Fibroblast of gingiva (primary cell): ENCODE measurements around the gene NOTCH4.

ENCODE experiments used
- DNase-seq: peaks from one replicate; pipeline ENCODE4 v3.0.0-alpha.2; 2011; ENCODE audit warnings: low read depth

Gene NOTCH4

DNA sequence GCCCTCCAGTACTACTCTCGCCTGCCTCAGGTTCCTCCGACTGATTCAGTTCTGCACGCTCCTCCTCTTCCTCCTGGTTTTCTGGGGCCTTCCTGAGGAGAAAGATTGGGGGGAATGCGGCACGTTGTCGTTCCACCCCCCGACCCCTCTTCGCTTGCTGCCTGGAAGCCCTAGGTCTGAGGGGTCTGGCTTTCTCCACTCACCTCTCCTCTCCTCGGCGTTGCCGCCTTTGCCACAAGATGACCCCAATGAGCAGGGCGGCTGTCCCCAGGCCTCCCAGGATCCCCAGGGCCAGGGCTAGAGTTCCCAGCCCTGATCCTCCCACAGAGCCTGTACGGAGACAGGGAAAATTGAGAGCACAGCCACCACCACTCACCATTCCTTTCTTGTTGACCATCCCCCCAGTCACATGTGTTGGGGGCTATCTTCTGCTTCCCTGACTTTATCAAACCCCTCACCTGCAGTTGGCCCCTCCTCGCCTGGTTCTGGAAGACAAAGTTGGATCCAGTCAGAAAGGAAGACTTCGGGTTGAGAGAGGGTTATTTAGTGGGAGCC lies 42.6 kb downstream of the NOTCH4 start:
- DNase-seq: no peak

DNA sequence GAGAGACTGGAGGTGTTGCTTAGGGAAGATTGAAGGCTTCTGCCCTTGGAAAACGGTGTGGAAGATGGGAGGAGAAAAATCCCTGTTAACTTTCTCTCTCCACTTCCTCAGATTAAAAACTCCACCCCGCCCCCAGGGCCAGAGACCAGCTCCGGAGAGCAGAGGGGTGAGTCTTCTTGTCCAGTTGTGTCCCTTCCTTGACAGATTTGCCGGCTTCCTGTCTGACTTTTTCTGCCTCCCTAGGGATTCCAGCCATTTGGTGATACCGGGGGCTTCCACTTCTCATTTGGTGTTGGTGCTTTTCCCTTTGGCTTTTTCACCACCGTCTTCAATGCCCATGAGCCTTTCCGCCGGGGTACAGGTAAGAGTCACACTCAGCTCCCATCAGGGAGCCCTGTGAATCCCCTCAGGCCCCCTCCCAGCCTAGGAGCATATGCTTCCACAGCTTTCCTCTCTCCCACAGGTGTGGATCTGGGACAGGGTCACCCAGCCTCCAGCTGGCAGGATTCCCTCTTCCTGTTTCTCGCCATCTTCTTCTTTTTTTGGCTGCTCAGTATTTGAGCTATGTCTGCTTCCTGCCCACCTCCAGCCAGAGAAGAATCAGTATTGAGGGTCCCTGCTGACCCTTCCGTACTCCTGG lies 44.0 kb downstream of the NOTCH4 start:
- DNase-seq: no peak

DNA sequence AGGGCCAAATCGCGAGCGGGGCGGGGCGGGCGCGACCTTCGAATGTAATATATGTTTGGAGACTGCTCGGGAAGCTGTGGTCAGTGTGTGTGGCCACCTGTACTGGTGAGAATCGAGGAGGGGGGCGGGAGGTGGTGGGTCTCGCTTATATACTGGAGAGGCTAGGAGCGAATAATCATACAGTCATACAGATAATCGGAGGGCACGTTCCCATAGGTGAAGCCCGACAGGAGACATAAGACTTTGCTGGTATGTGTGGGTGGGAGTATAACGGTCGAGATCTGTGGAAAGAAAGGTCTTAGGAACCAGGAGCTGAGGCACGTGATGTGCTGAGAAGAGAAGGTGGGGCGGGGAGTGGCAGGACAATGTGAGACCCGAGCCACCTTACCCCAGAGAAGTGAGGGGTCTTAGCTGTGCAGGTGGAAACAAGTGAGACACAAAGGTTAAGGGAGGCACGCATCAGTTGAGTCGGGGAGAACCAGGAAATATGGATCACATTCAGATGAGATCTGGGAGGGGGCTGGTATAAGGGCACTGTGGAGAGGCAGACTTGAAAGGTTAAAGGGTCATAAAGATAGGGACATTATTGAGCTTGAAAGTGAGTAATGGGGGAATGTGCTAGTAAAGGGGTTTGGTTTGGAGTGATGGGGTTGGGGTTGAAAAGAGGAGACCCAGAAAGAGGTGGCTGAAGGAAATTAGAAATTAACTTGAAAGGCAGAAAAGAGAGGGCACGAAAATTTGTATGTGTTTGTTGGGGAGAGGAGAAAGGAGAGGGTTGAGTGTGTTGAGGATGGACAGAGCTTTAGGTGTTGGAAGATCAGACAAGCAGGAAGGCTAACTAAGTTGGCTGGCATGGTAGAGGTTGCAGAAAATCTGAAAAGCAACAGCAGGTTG lies 45.1 kb downstream of the NOTCH4 start:
- no peak for DNase-seq

DNA sequence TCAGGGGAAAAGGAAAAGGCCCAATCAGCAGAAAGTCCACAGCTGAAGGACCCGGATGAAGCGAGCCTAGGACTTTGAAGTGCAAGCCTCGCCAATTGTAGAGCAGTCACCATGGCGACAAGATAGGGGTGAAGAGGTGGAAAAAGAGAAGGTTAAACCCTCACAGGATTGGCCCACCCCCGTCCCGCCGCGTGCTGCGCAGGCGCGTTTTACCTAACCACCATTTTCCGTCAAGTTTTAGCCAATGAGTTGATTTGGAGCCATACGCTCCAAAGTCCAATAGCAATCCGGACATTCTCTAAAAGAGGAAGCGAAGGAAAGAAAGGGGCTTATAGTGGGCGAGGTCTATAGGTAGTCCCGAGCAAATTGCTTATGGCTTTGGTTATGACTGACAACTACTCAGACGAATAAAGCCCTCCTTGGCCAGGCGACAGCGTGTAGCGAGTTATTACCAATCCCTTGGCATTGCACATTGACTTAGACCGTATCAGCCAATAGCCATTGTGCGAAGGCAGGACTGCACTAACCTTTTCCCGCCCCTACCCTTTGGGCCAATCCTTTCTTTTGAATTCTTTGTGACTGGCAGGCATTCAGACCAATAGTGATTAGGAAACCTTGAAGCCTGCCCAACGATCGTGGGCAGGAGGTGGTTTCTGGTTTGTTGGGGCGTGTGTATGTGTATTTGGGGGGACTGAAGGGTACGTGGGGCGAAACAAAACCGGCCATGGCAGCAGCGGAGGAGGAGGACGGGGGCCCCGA lies 45.9 kb downstream of the NOTCH4 start, which contains the start of gene RNF5:
Gene RNF5 (plus strand): TSS at position 618 of the 759 bp plus-strand sequence. CDS start 107 bp downstream, at position 725.
- DNase-seq: peak; percentile 100

DNA sequence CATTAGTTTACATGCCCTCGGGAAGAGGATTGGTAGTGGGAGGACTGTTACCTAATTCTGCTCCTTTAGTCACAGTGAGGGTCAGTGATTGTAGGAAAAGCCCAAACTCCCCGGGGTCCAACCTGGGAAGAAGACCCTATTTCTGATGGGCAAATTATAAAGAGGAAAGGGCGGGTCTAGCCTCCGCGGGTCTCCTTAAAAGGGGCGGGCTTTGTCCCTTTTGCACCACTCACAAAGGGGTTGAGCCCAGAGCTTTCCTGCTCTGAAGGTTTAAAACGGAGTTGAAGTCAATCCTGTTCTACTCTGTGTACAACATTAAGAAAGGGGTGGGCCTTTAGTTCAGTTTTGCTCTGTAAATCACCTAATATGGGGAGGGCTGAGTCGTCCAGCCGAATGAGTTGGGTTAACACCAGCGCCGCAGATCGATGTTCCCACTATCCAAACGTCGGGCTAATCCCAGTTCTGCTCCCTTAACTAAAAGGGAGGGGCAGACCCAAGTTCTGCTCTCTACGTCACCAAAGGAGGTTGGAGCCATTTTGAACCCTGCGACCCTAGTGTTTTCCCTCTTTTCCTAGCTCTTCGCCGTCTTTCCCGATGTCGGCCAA lies 46.6 kb downstream of the NOTCH4 start:
- no peak for DNase-seq

DNA sequence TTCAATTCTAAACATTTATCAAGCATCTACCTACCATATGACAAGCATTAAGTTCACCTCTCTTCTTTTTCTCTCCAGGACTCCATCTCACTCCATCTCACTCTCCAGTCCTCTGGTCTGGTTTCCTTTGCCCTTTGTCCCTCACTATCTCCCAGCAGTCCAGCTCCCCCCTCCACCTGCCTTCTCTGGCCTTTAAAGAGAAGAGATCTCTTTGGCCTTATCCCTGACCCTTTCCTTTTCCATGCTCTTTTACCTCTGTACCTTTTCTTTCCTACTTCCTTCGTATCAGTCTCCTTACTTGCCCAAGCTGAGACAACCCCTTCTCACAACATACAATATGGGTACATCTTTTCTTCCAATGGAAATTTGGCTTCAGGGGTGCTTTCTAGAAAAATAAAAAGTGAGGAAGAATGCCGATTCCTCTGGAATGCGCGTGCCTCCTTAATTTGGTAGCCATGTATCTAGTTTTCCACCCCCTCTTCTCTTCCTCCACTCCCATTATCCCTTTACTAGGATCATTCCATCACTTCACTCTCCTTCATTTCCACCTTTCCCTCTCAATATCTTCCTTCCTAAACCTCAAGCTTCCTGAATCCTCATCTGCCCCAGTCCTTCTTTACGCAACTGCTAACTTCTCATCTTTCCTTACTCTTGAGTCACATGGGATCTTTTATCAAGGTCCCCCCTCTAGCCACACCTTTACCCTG lies 47.2 kb downstream of the NOTCH4 start:
- DNase-seq: peak; percentile 74

DNA sequence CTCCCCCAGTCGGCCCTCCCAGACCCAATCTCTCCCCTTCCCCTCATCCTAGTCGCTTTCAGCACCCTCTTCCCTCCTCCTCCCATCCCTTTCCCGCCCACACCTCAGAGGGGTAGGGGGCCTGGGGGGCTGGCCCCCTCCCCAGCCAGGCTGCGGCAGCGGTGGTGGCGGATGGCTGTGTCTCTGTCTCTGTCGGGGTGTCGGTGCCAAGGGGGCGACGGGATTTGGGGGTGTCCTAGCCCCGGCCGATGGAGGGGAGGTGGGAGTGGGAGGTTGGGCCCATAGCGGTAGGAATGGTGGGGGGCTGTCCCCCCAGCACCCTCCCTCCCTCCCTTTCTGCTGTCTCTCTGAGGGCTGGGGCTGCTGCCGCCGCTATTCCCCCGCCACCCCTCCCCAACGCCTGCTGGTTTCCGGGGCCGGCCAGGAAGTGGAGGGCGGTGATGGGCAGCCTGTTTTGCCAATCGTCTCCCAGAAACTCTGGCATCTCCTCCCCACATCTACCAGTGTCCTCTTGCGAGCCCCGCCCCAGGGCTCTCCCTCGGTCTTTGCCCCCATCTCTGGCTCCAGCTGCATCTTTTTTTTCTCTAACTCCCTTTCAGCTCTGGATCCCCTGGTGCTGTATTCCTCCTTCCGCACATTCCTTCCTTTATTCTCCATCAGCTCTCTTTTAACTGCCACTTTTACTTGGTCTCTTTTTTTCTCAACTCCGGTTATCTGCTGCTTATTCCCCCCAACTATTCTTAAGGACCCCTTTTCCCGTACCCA lies 48.0 kb downstream of the NOTCH4 start, which contains the start of gene AGPAT1:
Gene AGPAT1 (minus strand): TSS at position 374 of the 765 bp plus-strand sequence. CDS start 4,588 bp downstream, outside the sequence.
- DNase-seq: peak; percentile 98

DNA sequence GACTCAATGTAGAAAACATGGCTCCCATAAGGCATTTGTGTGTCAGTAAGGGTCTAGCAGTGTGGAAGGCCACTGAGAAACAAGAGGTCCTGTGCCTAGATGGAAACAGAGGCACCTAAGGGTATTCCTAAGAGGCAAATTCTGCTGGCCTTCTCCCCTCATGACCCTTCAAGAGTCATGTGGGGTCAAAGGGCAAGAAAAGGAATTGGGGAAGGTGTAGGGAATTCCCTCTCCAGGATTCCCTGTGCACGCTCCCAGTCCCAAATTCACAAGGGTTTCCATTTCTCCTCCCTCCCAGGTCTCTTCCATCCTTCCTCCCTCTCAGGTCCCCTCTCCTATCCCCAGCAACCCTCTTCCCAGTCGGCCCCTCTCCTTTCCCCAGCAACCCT lies 48.6 kb downstream of the NOTCH4 start:
- DNase-seq: no peak

DNA sequence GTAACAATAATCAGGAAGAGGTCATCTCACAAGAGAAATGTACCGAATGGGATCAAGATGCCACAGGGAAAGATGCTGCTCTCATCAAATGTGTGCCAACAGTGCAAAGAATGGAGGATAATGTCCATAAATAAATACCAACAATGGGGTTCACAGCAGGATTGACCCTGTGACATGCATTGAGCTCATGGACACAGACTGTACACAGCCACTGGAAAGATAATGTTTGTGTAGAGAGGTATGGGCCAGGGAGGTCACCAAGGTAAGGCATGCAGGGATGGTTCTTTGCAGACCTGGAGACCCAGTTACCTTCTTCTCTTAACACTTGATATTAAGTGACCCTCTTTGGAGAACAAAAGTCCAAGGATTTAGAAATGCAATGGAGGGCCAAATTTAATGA lies 49.5 kb downstream of the NOTCH4 start:
- DNase-seq: no peak

DNA sequence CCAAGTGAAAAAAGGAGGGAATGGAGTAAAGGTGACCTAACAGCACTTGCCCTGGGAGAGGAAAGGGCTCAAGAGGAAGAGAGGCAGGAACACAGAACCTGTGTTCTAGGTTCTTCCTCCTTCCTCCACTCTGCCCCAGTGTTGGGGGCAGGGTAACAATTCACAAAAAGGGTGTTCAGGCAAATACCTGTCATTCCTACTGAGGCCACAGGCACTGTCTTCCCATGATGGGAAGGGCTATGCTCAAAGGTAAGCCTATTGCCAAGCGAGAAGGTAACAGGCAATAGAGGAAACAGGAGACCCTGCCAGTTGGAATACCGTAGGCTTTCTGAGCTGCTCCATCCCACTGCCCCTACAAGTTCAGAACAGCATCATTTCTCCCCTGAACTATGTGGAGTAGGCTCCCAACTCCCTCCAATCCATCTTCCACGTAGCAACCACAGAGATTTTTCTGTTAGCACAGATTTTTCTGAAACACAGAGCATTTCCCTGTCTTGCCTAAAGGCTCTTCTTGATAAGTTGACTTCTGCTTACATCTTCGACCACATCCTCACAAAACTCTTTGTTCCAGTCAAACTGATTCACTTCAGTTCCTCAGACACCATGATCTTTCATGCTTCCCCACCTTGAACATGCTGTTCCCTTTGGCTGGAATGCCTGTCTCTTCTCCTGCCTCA lies 50.7 kb downstream of the NOTCH4 start:
- DNase-seq: no peak

DNA sequence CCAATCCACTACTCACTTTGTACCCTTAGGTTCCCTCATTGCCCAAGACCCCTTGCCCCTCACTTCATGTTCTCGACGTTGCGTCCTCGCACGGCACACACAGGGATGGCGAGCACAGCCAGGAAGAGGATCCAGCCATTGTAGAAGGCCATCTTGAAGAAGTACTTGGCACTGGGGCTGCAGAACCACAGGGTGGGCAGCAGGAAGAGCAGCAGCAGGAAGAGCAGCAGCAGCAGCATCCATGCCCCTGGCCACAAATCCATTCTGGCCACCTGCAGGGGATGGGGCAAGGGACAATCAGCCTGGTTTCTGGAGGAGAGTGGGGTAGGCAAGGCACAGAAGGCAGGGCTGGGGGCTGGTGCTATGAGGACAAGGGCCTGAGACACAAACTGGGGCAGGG lies 52.6 kb downstream of the NOTCH4 start:
- DNase-seq: no peak

DNA sequence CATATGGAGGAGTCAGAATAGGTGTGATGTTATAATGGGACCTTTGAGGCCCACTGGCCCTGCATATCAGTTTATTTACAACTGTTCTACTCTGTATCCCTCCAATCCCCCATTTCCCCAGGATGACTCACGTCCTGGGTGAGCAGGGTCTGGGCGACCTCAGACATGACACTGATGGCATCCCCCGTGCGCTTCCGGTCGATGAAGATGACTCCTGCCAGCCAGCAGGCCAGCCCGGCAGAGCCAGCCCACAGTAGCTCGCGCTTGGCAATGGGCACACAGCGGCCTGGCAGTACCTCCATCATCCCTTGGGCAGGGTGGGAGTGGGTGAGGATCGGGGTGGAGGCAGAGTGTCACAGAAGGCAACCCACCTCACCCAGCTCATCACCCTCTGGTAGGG lies 53.6 kb downstream of the NOTCH4 start:
- no peak for DNase-seq

DNA sequence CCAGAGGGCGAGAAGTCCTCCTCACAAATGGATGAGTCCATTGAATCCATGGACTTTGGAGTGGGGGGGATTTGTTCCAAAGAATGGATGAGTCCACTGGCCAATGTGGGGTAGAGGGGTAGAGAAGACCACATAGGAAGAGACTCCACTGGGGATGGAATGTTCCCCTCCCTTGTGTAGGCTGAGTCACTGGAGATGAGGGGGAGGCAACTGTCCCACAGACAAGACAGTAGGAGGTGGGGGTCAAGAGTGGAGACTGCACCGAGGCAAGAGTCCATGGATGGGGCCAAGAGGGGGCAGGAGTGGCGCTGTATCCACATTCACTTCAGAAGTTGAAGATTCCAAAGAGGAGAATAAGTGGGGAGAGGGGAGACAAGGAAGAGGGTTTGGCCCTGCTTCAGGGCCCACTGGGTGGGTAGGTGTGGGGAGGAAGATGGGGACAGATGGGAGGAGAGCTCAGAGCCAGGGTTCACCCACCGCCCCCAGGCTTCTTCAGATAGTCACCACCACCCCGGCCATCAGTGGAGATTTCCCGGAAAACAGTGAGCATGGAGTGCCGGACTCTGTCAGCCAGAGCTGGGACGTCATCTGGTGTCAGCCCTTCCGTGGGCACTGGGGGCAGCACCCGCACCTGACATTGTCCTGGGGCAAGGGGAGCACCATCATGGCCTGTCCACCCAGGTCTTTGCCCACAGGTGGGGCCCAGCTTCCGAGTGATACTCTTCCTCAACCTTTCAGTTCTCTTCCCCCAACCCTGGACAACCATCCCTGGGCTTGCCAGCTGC lies 54.9 kb downstream of the NOTCH4 start:
- no peak for DNase-seq

DNA sequence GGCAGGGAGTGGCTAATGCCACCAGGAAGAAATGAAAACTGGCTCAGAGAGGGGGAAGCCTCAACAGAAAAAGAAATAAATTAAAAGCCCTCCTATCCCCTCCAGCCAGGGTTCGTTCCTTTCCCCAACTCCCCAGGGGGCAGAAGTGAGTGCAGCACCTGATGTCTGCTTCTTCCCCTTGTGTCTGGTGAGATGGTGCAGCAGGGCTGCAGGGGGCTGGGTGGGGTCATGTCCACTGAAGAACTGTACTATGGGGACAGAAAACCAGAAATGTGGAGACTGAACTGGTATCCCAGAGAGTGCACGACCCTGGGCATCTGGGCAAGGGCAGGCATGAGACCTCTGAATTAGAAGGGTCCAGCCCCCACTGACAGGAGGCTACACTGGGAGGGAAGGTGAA lies 55.5 kb downstream of the NOTCH4 start:
- no peak for DNase-seq

DNA sequence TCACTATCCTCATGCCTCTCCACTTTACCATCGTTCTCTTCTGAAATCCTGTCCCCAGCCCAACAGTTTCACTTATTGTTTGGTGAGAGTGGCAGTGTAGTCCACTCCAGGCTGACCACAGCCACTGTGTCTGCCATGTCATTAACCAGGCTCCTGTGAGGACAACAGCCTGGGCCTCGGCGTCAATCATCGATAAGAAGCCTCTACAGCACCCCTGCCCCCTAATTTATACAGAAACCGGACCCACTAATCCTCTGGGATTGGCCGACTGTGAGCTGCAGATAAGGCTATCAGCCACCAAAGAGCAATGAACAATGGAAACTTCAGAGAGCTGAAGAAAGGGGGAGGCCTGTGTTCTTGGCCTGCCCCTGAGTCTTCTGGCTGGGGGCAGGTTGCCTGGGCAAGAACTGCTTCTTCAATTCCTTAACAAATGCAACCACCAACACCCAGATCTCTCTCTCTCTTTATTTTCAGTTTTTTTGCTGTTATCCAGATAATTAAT lies 56.1 kb downstream of the NOTCH4 start:
- no peak for DNase-seq

DNA sequence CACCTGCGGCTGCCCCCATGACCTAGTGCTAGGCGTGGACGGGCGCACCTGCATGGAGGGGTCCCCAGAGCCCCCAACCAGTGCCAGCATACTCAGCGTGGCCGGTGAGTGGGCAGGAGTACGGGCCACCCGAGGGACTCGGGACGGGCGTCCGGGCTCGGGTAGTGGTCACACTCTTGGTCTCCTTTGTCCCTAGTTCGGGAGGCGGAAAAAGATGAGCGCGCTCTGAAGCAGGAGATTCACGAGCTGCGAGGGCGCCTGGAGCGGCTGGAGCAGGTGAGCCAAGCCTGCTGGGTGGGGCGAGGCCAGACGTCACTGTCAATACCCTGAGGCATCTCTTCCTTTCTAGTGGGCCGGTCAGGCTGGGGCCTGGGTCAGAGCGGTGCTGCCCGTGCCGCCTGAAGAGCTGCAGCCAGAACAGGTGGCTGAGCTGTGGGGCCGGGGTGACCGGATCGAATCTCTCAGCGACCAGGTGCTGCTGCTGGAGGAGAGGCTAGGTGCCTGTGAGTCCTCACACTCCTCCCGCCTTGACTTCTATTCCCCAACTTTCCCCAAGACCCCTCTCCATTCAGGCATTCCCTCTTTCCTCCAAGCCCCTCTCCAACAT lies 56.6 kb downstream of the NOTCH4 start:
- no peak for DNase-seq

DNA sequence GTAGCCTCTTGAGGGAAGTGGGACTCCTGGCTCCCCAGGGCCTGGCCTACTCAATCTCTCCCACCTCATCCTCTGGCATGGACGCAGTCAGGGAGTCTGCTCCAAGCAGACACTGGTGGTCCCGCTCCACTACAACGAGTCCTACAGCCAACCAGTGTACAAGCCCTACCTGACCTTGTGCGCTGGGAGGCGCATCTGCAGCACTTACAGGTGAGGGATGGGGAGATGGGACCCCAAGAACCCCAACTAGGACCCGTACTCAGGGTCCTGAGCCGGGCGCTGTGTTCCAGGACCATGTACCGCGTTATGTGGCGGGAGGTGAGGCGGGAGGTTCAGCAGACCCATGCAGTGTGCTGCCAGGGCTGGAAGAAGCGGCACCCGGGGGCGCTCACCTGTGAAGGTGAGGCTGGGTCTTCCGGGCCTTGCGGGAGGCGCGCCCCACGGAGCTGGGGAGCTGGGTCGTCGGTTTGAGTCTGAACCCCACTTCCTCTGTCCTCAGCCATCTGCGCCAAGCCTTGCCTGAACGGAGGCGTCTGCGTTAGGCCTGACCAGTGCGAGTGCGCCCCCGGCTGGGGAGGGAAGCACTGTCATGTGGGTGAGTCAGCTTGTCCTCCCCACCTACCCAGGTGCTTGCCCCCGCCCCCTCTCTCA lies 57.3 kb downstream of the NOTCH4 start:
- DNase-seq: no peak

DNA sequence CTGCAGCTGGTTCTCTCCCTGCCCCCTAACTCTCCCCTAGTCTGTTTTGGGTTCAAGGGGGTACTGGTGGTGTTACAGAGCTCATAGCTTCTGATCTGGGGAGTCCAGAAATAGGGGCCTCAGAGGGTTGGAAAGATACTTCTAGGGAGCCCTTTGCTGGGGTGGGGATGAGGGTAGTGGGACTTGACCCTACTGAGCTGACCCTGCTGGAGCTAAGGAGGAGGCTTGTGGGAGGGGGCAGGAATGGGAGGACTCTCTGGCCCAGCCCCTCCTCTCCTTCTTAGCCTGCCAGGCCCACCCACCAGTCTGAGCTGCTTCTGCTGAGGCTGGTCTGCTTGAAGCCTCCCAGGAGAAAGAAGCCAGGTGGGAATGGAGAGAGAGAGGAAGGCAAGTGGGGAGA lies 59.6 kb downstream of the NOTCH4 start, which contains the start of gene EGFL8:
Gene EGFL8 (plus strand): TSS at position 301 of the 400 bp plus-strand sequence. CDS start 1,571 bp downstream, outside the sequence.
- DNase-seq: no peak
